Transverse colon (tissue), 4 donors: ENCODE measurements around the gene BRME1. TPM values are rescaled to one million over a fixed set of nuclear protein-coding genes. Genes with fewer than 3 reads are reported as not detected.
A peak's percentile ranks its signal among the peaks of the same experiment; 100 is the strongest.

ENCODE experiments used
- DNase-seq: peaks from one replicate; pipeline ENCODE4 v3.0.0-alpha.2; 2019
- H3K27ac ChIP-seq, 4 donors: fragments of 200-600 bp; sonication (generic); 2 replicates each; pipeline ENCODE4 v1.5.1; 2016 to 2018; ENCODE audit warnings: inconsistent platforms in 4 of 4
- H3K27me3 ChIP-seq: fragments of 200-600 bp; sonication (generic); 2 replicates; pipeline ENCODE4 v1.5.1; 2017; ENCODE audit warnings: inconsistent platforms
- H3K36me3 ChIP-seq, 4 donors: fragments of 200-600 bp; sonication (generic); 2 replicates each; pipeline ENCODE4 v1.5.1; 2017 to 2019; ENCODE audit warnings: inconsistent platforms in 4 of 4
- H3K4me1 ChIP-seq, 4 donors: fragments of 200-600 bp; sonication (generic); 2 replicates each; pipeline ENCODE4 v1.5.1; 2017 to 2020; ENCODE audit warnings: inconsistent platforms in 4 of 4
- H3K4me3 ChIP-seq, 4 donors: fragments of 200-600 bp; sonication (generic); 1 replicate in 1 of 4; 2 replicates in 3 of 4; pipeline versions ENCODE4 v1.5.1 to v1.6.1; 2017 to 2019; ENCODE audit warnings: inconsistent platforms in 4 of 4
- H3K9me3 ChIP-seq, 2 donors: fragments of 200-600 bp; sonication (generic); 2 replicates each; pipeline ENCODE4 v1.5.1; 2017 to 2019; ENCODE audit warnings: inconsistent platforms in 2 of 2
- CTCF ChIP-seq, 5 experiments: fragments of 200-600 bp in 3 of 5; fragments of 450-650 bp in 2 of 5; sonication (generic) in 3 of 5; IDR thresholded peaks; 1 replicate in 2 of 5; 2 replicates in 3 of 5; pipeline ENCODE4 v1.5.1; 2016 to 2017; ENCODE audit warnings: antibody characterized with exemption in 5 of 5, inconsistent platforms in 3 of 5, mild to moderate bottlenecking in 2 of 5, moderate library complexity in 1 of 5
- EP300 ChIP-seq: sonication (generic); formaldehyde crosslinking; IDR thresholded peaks from one replicate; pipeline ENCODE4 v1.6.1; 2017; ENCODE audit warnings: antibody characterized with exemption, low read depth
- POLR2A ChIP-seq: fragments of 450-650 bp; IDR thresholded peaks from one replicate; pipeline ENCODE4 v1.6.1; 2016; ENCODE audit warnings: antibody characterized with exemption, mild to moderate bottlenecking, moderate library complexity
- POLR2AphosphoS5 ChIP-seq, 3 donors: sonication (generic); formaldehyde crosslinking; IDR thresholded peaks; one replicate each; pipeline ENCODE4 v1.6.1; 2016; ENCODE audit warnings: antibody characterized with exemption in 3 of 3
- WGBS, 2 donors: methylation state at CpG; one replicate each; pipeline ENCODE4 v1.1.5; 2018; ENCODE audit warnings: low coverage in 1 of 2; 5-methylcytosine and 5-hydroxymethylcytosine counted together
- in situ Hi-C, 4 donors: fragments of 200-750 bp; cut with MboI; loops; one replicate each; pipeline versions ENCODE4 v1.15.0 to v1.15.1; 2017; ENCODE audit warnings: low sequenced_read_pairs in 3 of 4, low pct_ligation_motif_present in 1 of 4, low pct_unique_long_range_greater_than_20kb in 1 of 4
- intact Hi-C: fragments of 100-400 bp; cut with DNase I; formaldehyde crosslinking; loops from one replicate; pipeline ENCODE4 v1.15.1; 2023; ENCODE audit warnings: low total_unique reads
- total RNA-seq, 4 donors: library from RNA; depleted of rRNA; stranded (reverse); fragments of >200 nt; gene quantifications; one replicate each; pipeline ENCODE4 v1.1.0, GENCODE V29; 2016

The BRME1 gene
- total RNA-seq, 4 donors from 2014 or later = 5.2 to 102 (median 6.7) TPM

DNA sequence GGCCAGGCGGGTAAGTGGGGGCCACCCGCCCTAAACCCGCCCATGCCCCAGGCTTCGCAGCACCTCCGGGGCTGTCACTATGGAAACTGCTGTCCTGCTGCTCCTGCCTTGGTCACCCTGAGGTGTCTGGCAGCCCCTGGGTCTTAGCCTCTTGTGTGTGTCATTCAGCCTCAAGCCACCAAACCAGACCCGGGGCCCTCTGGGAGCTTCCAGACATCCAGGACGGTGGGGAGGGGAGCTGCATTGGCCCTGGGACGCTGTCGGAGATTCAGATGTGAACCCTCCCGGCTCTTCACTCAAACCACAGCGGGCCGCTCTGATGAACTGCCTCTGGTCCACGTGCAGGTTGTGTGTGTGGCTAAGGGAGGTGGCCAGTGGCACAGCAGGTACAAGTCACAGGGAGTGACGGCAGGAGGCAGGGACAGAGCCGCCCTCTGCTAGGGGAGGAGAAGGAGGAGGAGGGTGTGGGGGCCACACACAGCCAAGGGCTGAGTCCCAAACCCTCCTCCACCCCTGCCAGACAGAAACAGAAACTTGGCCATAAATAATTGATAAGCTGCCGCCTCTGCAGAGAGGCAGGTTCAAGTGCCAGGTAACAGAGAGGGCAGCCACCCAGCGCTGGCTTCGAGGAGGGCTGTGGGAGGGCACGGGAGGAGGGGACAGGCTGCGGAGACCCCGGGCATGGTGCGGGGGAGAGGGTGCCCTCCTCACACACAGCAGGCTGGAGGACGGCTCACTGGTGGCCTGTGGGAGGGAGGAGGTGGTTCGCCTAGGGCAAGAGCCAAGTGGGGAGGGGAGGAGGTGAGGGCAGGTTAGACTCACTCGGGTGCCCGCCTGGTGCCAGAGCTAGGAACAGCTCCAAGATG lies 21.0 kb downstream of the BRME1 start:
- no peak overlapping the region for H3K4me3 ChIP-seq
- H3K27ac ChIP-seq = peak overlapping the region; percentile 67 to 80 (median 74)
- peak; percentile 81 for DNase-seq
- H3K27me3 ChIP-seq = no peaks in the 10 kb centered on the region
- in situ Hi-C loops (loop anchor here in 2 of 4 donors (10.0 to 25.0 kb wide), 2 partner anchors 170 to 177 kb away; partner anchors contain the start of genes MISP3 (in 1 of the 2) and PALM3 (in 1 of the 2)), intact Hi-C loops (no loop called here)
- no peaks in the 10 kb centered on the region for H3K36me3 ChIP-seq
- peaks cover 22 to 67% (median 46%) of the 10 kb centered on the region in 4 donors for H3K4me1 ChIP-seq
- WGBS, 2 donors = 42% methylated on average over 26 of the region's 26 CpGs; no CpG with 5 or more reads in 1 of the 2 donors
- TF ChIP-seq POLR2AphosphoS5 (IDR thresholded peaks at IDR 0.05) = peak; percentile 59 to 73 (median 66)
- TF ChIP-seq CTCF (IDR thresholded peaks at IDR 0.05) = no peak
- no peak for TF ChIP-seq EP300
- TF ChIP-seq POLR2A = peak; percentile 68
- H3K9me3 ChIP-seq = no peaks in the 10 kb centered on the region

DNA sequence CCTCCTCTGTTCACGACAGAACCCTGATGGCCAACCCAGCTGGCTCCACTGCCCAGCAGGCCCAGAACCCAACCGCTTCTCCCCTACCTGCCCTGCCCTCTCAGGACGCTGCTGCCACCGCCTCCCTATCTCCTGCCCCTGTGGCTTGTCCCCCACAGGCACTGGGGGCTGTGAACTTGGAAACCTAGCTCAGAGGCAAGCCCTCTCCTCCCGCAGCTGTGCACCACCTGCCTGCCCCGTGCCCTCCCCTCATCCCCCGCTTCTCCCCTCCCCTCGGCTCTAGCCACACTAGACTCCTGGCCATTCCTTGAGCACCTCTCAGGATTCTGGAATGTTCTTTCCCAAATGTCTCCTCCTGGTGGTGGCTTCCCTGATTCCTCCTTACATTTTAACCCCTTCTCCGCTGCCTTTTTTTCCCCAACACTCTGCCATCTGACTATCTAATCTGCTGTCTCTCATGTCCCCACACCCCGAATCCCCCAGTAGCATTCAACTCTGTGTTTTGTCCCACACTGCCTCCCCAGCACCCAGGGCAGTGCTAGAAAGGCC lies 22.3 kb downstream of the BRME1 start:
- H3K27me3 ChIP-seq = no peaks in the 10 kb centered on the region
- H3K4me3 ChIP-seq = no peak overlapping the region
- intact Hi-C loops (no loop called here), in situ Hi-C loops (loop anchor here in 2 of 4 donors (10.0 to 25.0 kb wide), 2 partner anchors 171 to 179 kb away; partner anchors contain the start of genes MISP3 (in 1 of the 2) and PALM3 (in 1 of the 2))
- DNase-seq = no peak
- H3K27ac ChIP-seq = no peak overlapping the region
- WGBS, 2 donors = 64 to 89% methylated on average over 3 to 10 of the region's 10 CpGs
- no peaks in the 10 kb centered on the region for H3K36me3 ChIP-seq
- TF ChIP-seq EP300 = no peak
- TF ChIP-seq CTCF (IDR thresholded peaks at IDR 0.05) = peak in 1 of 5 experiments; percentile 25
- peaks cover 22 to 69% (median 51%) of the 10 kb centered on the region in 4 donors for H3K4me1 ChIP-seq
- no peaks in the 10 kb centered on the region for H3K9me3 ChIP-seq

- Histone ChIP-seq H3K27me3 (no peaks in the 10 kb centered on the region), H3K4me3 (no peak overlapping the region), H3K9me3 (no peaks in the 10 kb centered on the region), H3K4me1 (peaks cover 20 to 64% (median 45%) of the 10 kb centered on the region in 4 donors), H3K36me3 (no peaks in the 10 kb centered on the region), H3K27ac (peak overlapping the region; percentile 72 to 85 (median 84))
- in situ Hi-C loops (loop anchor here in 2 of 4 donors (10.0 to 25.0 kb wide), 2 partner anchors 172 to 179 kb away; partner anchors contain the start of genes MISP3 (in 1 of the 2) and PALM3 (in 1 of the 2)), intact Hi-C loops (no loop called here)
- 85% methylated on average over 12 of the region's 12 CpGs; no CpG with 5 or more reads in 1 of the 2 donors for WGBS, 2 donors
- TF ChIP-seq POLR2AphosphoS5 (IDR thresholded peaks at IDR 0.05) (no peak), POLR2A (no peak), EP300 (no peak)
- no peak for DNase-seq
These were observed 23.1 kb downstream of the BRME1 start for GRCh38 chr19:13882836-13883235.

DNA sequence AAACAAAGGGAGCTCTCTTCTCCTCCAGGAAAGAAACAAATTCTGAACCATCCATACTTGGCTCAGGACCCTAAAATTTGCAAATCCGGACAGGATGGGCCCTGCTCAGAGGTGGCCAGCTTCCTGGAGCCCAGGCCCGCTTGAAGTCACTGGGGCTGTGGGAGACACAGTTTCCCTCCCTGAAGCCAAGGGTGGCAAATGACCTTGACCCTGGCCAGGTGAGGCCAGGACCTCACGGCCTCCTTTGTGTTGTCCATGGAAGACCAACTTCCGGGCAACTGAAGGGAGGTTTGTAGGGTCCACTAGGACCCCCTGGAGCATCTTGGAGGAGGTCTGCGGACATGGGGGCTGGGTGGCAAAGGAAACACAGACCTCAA lies 23.5 kb downstream of the BRME1 start:
- H3K27me3 ChIP-seq = no peaks in the 10 kb centered on the region
- H3K4me3 ChIP-seq = no peak overlapping the region
- peaks cover 16 to 60% (median 42%) of the 10 kb centered on the region in 4 donors for H3K4me1 ChIP-seq
- peak overlapping the region; percentile 72 to 85 (median 84) for H3K27ac ChIP-seq
- intact Hi-C loops = no loop called here
- WGBS, 2 donors = 66 to 74% methylated on average over 2 to 5 of the region's 5 CpGs
- DNase-seq = no peak
- no peak for TF ChIP-seq POLR2AphosphoS5 (IDR thresholded peaks at IDR 0.05)
- TF ChIP-seq POLR2A = no peak
- no peak for TF ChIP-seq CTCF (IDR thresholded peaks at IDR 0.05)
- TF ChIP-seq EP300 = no peak
- in situ Hi-C loops = loop anchor here in 2 of 4 donors (10.0 to 25.0 kb wide), 2 partner anchors 172 to 180 kb away; partner anchors contain the start of genes MISP3 (in 1 of the 2) and PALM3 (in 1 of the 2)
- no peaks in the 10 kb centered on the region for H3K9me3 ChIP-seq
- no peaks in the 10 kb centered on the region for H3K36me3 ChIP-seq
